Measurements from ENCODE around the gene ANKS3.

DNA sequence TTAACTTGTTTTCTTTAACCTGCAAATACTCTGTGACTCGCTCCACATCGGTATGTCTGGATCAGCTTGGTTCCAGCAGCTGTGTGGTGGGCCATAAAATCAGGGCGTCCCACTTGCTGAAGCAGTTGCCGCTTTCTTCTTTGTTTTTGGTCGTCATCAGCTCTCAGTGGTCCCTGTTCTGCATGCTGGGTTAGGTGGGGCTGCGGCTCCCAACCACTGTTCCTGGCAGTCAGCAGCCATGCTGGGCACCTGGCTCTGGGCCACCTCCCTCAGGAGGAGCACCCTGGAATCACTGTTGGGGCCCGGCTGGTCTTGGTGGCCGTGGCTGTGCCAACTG, 86.5 kb downstream of the ANKS3 start:
- no peak for TF ChIP-seq ZNF623 (tag by site-specific recombination; IDR thresholded peaks at IDR 0.05)
- TF ChIP-seq, protein P1, sequence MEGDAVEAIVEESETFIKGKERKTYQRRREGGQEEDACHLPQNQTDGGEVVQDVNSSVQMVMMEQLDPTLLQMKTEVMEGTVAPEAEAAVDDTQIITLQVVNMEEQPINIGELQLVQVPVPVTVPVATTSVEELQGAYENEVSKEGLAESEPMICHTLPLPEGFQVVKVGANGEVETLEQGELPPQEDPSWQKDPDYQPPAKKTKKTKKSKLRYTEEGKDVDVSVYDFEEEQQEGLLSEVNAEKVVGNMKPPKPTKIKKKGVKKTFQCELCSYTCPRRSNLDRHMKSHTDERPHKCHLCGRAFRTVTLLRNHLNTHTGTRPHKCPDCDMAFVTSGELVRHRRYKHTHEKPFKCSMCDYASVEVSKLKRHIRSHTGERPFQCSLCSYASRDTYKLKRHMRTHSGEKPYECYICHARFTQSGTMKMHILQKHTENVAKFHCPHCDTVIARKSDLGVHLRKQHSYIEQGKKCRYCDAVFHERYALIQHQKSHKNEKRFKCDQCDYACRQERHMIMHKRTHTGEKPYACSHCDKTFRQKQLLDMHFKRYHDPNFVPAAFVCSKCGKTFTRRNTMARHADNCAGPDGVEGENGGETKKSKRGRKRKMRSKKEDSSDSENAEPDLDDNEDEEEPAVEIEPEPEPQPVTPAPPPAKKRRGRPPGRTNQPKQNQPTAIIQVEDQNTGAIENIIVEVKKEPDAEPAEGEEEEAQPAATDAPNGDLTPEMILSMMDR (tag by site-specific recombination; IDR thresholded peaks at IDR 0.05), result no peak
- no peak for TF ChIP-seq ZBTB7A (tag by site-specific recombination; IDR thresholded peaks at IDR 0.05; ENCODE audit: low read depth)
